HL-60/S4 treated with phorbol 12-myristate 13-acetate at 8.2 ng/mL for 4 days and 3 days (cell line): ENCODE data around the gene CACNA1A.
"Not testable (repeated sequence)": the region's sequence is repeated elsewhere in the genome, so short reads cannot be mapped to it uniquely, and the experiment has no call there.

Source experiments
- in situ Hi-C: fragments of 300-500 bp; cut with MboI; formaldehyde crosslinking; loops from 2 replicates; pipeline ENCODE4 v1.15.0; 2022; ENCODE audit warnings: low sequenced_read_pairs

The CACNA1A gene

GRCh38 chr19:13282486-13283065 is 223.7 kb downstream of the CACNA1A start:
- in situ Hi-C loops: no loop called here

GRCh38 chr19:13281567-13282291 is 224.6 kb downstream of the CACNA1A start:
- in situ Hi-C loops: no loop called here

GRCh38 chr19:13277104-13277809 is 229.0 kb downstream of the CACNA1A start:
- in situ Hi-C loops: loop anchor here (5.0 kb wide), 1 partner anchor 315 kb away; no protein-coding TSS in a partner anchor

GRCh38 chr19:13275016-13275722 is 231.1 kb downstream of the CACNA1A start:
- in situ Hi-C loops: loop anchor here (5.0 kb wide), 1 partner anchor 317 kb away; no protein-coding TSS in a partner anchor

DNA sequence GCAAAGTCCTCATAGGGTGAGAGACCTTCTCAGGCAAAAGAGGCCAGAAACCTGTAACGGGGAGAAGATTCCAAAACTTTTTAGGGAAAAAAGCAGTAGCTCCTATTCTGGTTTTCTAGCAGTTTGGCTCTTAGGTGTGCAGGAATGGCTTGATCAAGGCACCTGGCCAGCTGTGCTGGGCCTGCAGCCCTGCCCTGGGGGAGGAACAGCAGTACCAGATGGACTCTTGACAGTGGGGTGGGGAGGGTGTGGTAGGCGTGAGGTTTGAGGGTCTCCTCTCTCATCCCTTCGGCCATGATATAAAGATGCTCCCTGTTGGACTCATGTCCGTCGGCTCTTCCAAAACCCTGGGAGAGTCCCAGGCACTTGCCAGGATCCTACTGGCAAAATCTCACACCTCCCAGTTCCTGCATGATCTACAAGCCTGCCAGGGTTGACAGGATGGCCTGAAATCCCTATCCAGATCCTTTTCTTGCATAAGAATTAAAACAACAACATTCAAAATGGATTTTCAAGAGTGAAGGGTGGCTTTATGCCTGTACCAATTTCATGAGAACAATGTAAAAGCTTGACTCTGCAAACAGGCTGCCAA is 235.7 kb downstream of the CACNA1A start:
- in situ Hi-C loops: no loop called here

DNA sequence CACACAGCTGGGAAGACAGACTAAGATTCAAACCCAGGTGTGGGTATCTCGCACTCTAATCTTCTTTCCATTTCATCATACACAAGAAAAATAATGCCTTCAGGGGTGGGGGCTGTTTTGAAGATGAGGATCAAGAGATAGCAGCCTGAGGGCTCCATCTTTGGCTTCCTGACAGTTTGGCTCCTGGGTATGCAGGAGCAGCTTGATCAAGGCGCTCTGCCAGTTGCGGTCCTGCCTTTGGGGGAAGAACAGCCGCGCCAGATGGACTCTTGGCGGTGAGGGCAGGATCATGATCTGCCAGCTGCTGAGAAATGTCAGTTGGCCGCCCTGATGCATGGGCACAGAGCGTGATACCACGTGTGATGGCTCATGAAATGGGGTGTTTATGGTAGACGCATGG is 236.9 kb downstream of the CACNA1A start:
- in situ Hi-C loops: no loop called here

DNA sequence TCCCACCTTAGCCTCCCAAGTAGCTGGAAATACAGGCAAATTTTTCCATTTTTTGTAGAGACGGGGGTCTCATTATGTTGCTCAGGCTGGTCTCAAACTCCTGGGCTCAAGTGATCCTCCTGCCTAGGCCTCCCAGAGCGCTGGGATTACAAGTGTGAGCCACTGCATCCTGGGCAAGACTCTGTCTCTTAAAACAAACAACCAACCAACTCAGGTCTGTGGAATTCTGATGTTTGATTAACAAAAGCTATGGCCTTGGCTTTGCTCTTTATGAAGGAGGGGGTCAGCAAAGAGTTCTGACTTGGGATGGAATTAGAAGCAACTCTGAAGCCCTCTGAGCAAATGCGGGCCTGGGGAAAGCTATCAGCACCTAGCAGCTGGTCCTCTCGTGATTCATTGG is 238.4 kb downstream of the CACNA1A start:
- in situ Hi-C loops: no loop called here

DNA sequence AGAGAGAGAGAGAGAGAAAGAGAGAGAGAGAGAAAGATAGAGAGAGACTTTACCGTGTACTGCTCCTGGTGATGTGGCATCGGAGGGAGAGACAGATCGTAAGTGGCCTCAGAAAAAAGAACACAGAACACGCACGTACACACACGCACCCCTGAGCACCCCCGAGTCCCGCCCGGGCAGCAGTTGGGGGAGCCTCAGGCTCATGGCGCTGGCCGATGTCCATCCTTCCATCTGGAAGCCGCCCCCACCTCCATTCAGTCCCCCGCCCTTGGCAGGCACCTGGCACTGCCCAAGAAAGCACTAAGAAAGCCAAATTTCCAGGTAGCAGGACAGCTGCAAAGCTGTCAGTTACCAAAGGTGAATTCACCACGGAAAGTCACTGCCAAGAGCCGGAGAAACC is 239.1 kb downstream of the CACNA1A start:
- in situ Hi-C loops: no loop called here

- in situ Hi-C loops: no loop called here
These were observed 243.8 kb downstream of the CACNA1A start for GRCh38 chr19:13262450-13262849.

DNA sequence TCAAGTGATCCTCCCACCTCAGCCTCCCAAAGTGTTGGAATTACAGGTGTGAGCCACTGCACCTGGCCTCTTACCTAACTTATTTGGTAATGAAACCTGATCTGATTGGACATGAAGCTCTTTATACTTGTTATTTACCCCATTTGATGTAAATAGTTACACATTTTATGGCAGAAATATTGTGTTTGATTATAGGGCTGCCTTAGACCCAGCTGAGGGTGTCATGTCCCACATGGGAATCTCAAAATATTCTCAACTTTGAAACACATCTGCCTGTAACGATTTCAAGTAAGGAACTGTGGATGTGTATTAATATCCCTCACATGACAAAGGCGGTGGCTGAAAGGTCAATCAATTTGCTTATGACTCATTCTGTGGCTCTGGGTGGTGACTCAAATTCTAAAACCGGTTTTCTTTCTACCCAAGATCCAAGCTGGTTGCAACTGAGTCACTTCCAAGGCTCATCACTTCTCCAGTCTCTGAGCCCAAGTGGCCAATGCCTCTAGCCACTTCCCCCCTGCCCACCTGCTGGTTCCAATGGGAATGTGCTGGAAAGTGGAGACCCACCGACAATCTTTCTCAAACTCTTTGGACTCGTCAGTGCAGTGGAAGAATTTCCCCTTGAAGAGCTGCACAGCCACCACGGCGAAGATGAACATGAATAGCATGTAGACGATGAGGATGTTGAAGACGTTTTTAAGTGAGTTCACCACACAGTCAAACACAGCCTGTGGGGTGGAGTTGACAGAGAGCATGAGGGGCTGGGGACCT is 245.2 kb downstream of the CACNA1A start:
- in situ Hi-C loops: no loop called here

GRCh38 chr19:13256918-13257317 is 249.4 kb downstream of the CACNA1A start:
- in situ Hi-C loops: no loop called here

DNA sequence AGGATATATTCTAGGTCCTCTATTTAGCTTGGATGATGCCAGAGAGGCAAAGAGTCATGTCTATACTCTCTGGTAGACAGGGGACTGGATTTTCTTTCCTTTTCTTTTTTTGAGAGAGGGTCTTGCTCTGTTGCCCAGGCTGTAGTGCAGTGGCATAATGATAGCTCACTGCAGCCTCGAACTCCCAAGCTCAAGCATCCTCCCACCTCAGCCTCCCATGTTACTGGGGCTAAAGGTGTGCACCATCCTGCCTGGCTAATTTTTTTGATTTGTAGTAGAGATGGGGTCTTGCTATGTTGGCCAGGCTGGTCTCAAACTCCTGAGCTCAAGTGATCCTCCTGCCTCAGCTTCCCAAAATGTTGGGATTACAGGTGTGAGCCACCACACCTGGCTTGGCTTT is 249.9 kb downstream of the CACNA1A start:
- in situ Hi-C loops: not testable (repeated sequence)

GRCh38 chr19:13255719-13256059 is 250.6 kb downstream of the CACNA1A start:
- in situ Hi-C loops: no loop called here

- in situ Hi-C loops: no loop called here
These were observed 251.1 kb downstream of the CACNA1A start for GRCh38 chr19:13255041-13255718.

DNA sequence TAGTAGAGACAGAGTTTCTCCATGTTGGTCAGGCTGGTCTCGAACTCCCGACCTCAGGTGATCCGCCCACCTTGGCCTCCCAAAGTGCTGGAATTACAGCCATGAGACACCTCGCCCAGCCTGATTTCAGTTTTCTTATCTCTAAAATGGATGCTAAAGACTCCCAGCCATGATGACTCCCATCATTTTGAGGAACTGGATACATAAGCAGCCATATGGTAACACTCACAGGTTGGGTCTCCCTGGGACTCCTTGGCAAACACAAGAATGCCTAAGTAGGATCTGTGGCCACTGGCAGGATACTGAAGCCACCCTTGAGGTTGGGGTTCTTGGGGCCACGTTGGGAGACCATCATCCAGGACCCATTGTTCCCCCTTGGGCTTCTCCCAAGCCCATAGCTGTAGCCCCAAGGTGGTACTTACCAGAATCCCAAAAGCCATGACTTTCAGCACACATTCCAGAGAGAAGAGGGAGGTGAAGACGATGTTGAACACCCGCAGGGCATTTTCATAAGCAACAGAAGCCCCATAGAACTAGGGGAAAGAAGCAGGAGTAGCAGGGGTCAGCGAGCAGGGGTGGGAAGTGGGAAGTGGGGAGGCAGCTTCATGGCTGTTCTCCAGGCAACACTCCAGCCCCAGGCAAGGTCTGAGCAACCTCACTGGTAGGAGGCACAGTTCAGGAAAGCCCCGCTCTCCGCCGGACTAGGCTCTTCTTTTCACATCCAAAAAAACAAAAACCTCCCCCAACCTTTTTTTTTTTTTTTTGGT is 253.5 kb downstream of the CACNA1A start:
- in situ Hi-C loops: no loop called here

DNA sequence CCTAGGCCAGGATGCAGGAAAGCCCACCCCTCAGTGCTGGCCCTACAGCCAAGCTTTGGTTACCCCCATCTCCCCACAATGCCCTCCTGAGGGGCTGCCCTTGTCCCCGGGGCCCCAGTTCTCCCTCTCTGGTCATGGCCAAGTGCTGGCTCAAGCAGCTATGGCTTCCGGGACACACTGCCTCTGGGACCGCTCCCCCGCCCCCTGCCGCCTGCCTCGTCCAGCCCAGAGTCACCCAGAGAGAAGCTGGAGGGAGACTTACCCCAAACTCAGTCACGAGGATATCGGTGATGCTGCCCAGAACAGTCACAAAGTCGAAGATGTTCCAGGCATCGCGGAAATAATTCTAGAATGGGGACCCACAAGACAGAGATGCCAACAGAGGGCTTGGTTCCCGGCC is 261.4 kb downstream of the CACNA1A start:
- in situ Hi-C loops: no loop called here

DNA sequence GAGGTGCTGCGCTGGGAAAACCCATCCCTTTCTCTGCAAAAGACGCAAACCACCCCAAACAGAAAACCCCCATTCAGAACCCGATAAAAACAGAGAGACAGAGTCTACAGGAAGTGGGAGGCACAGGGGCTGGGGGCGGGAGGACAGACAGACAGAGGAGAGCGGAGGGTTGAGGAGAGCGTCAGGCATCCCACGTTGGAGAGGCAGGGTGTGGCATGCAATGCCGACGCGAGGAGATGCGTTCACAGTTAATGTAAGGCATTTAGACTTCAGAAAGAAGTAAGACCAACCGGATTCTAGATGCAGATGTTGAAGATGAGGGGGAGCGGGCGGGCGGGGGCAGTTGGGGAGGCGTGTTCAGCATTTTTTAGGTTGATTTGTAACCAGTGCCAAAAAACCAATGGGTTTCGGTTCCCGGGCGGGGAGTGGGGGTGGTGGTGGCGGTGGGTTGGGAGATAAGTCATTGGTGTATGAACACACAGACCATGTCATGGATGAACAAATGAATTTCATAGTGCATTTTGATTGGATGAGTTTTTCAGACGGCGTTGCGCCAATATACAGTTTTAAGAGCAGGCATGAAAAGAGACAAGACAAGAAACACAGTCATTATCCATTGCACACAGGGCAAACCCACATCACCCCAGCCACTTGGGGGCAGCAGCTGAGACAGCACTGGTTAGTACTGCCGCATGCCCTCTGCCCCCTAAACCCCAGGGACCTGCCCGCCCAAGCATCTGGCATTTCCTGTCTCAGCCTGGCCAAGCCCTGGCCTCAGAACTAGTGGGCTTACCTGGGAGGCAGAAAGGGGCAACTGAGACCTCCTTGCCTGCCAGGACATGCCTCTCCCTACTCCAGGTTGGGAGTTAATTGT is 264.8 kb downstream of the CACNA1A start:
- in situ Hi-C loops: no loop called here
